ENCODE data around the gene SLC30A5.

GRCh38 chr5:69140827-69141226, 47.0 kb downstream of the SLC30A5 start:
- TF ChIP-seq CTCF (optimal IDR thresholded peaks at IDR 0.05 in 1 of 3, IDR thresholded peaks at IDR 0.05 in 1 of 3, conservative IDR thresholded peaks at IDR 0.05 in 1 of 3; ENCODE audit: extremely low read depth in 1 of 3, insufficient read depth in 2 of 3, low read length in 3 of 3) (no peak), EZH2 (IDR thresholded peaks at IDR 0.05; ENCODE audit: low read length) (no peak)

Measured in keratinocyte (primary cell).